HG03135 (cell line): ENCODE results near the gene DAD1.
A peak's percentile ranks its signal among the peaks of the same experiment; 100 is the strongest.
"Not testable (repeated sequence)": the region's sequence is repeated elsewhere in the genome, so short reads cannot be mapped to it uniquely, and the experiment has no call there.

Source experiments
- ATAC-seq: cut with Tn5 transposase; IDR thresholded peaks from one replicate; pipeline ENCODE4 v1.9.1; 2021; ENCODE audit warnings: mild to moderate bottlenecking, moderate library complexity; ENCODE audit not compliant: unreplicated experiment

DAD1 gene

GRCh38 chr14:22589096-22589839, at the start of gene DAD1:
Gene DAD1 (minus strand): TSS chr14:22589224. CDS start chr14:22589157, 67 bp downstream.
- ATAC-seq: peak; percentile 82

DNA sequence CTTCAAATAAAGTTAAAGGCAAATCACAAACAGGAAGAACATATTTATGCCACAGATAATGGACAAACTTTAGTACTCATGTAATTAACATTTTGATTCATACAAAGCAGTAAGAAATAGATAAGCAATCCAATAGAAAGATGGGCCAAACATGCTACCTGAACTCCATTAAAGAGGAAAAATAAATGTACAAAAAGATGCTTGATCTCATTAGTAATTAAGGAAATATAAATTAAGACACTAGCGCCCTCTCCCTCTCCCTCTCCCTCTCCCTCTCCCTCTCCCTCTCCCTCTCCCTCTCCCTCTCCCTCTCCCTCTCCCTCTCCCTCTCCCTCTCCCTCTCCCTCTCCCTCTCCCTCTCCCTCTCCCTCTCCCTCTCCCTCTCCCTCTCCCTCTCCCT, 47.0 kb upstream of the DAD1 start:
- not testable (repeated sequence) for ATAC-seq

DNA sequence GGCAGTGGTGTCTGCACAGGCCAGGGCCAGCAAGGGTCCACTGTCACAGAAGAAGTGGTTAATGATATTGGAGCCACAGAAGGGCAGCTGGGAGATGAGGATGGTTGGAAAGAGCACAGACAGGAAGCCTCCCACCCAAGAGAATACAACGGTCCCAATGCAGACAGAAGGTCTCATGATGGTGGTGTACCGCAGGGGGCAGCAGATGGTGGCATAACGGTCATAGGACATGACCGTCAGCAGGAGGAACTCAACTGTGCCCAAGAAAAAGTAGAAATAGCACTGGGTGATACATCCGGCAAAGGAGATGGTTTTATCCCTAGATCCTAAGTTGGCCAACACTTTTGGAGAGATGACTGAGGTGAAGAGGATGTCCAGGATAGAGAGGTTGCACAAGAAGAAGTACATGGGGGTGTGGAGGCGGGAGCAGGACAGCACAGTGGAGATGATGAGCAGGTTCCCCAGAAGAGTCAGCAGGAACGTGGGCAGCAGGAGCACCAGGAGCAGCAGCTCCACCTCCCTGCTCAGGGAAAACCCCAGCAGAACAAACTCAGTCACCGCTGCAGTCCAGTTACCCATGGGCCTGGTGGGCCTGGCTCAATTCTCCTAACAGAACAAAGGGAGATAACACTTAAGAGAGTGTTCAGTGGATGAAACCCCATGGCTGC, 45.3 kb upstream of the DAD1 start:
- ATAC-seq: no peak

GRCh38 chr14:22630486-22630885, 41.5 kb upstream of the DAD1 start:
- ATAC-seq: no peak

- ATAC-seq: no peak
Measured at GRCh38 chr14:22630066-22630465, 41.0 kb upstream of the DAD1 start.

DNA sequence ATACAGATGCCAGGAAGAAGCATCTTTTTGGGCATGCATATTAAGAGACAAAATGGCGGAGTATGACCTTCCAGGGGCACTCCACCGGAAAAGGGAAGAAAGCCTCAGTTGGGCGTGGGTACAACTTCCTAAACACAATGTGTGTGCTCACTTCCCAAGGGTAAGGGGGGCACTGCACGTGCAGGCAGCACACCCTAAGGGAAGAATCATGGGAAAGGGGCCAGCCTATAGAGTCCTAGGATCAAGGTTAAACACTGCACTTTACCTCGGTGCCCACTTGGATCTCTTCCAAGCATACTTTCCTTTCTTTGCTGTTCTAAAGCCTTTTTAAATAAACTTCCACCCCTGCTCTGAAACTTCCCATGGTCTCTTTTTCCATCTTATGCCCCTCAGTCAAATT, 40.3 kb upstream of the DAD1 start:
- ATAC-seq: no peak

DNA sequence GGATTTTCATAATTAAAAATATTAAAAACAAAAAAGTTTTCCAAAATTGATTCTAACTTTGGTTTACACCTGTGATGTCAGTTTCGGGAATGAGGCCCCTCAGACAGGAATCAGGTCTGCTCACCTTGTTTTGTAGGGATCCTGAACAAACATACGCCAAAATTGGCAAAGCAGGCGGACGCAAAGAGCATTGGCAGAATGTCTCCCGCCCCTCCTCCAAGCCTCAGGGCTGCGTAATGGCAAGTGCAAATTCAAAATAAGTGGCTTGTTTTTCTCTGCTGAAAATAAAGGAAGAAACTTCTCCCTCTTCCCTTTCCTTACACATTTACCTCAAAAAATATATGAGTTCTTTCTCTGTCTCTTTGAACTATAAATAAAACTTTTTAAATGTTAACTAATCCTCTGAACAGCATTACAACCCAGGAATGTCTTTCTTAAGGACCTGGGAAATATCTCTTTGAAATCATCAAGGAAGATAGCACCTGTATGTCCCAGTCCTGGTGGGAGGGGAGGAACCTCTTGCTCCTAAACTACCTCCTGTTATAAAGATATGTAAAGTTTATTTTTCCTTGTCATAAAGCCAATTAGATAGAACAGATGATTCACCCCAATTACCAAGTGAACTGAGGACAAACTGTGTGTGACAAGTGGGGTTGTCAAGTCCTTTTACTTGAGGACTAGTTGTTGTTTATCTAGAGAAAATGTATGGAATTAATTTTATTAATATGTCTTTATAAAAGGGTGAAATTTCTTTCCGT, 38.7 kb upstream of the DAD1 start:
- no peak for ATAC-seq

DNA sequence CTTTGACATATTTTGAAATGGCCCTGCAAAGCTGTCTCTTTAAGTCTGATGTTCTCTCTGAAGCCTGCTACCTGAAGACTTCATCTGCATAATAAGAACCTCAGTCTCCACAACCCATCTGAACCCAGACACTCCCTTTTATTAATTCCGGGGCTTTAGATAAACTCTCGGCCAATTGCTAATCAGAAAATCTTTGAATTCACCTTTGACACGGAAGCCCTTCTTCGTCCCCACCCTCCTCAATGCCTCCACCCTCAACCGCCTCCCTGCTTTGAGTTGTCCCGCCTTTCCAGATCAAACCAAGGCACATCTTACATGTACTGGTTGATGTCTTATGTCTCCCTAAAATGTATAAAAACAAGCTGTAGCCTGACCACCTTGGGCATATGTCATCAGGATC, 37.6 kb upstream of the DAD1 start:
- ATAC-seq: no peak

DNA sequence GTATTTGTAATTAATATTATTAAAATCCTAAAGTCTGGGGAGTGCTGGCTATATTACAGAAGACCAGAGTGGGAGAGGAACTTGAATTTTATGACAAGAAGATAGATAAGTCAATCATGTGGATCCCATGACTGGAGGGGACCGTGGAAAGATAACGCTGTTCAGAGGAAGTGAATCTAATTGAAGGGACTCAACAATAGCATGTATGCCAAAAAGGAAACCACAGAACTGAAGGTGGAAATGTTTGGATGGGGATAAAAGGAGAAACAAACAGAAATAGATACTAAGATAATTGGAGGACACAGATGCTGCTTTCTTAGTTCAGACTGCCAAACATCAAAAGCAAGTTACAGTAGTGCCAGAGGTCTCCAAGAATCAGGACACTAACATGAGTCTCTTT, 34.0 kb upstream of the DAD1 start:
- no peak for ATAC-seq

DNA sequence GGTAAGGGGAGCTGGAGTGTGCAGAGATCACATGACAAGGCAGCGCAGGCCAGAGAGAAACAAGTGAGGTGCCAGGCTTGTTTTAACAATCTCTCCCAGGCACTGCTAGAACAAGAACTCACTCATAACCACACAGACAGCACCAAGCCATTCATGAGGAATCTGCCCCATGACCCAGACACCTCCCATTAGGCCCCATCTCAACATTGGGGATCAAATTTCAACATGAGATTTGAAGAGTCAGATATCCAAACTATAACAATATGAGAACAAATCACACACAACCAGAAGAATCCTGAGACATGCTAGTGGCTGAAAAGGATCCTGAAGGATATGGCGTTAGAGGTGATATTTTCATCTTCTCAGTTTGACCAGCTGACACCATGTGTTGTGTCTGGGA, 33.2 kb upstream of the DAD1 start:
- ATAC-seq: no peak

DNA sequence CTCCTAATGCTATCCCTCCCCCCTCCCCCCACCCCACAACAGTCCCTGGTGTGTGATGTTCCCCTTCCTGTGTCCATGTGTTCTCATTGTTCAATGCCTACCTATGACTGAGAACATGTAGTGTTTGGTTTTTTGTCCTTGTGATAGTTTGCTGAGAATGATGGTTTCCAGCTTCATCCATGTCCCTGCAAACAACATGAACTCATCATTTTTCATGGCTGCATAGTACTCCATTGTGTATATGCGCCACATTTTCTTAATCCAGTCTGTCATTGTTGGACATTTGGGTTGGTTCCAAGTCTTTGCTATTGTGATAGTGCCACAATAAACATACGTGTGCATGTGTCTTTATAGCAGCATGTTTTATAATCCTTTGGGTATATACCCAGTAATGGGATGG, 26.7 kb upstream of the DAD1 start:
- ATAC-seq: not testable (repeated sequence)

DNA sequence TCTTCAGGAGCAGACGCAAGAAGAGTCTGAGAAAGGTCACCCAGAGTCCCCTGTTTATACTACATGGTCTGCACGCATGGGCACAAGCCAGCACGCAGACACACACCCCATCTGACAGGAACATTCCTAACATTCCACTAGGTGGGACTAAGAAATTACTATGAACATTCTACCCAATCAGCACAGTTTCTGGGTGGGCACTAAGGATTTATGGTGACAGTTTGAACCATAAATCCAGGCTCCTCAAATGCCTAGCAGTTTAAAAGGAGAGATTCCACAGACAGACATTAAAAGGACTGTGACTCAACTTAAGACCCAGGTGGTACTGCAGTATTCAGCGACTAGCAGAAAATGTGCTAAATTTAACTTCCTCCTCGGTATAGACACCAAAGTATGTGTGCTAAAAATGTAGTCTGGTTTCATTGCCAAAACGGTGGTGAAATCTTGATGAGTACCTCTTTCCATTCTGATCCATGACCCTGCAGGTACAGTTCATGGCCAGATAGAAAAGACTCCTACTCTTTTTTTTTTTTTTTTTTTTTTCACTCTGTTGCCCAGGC, 25.3 kb upstream of the DAD1 start:
- no peak for ATAC-seq

- ATAC-seq: no peak
Measured at GRCh38 chr14:22613736-22614239, 24.8 kb upstream of the DAD1 start.

DNA sequence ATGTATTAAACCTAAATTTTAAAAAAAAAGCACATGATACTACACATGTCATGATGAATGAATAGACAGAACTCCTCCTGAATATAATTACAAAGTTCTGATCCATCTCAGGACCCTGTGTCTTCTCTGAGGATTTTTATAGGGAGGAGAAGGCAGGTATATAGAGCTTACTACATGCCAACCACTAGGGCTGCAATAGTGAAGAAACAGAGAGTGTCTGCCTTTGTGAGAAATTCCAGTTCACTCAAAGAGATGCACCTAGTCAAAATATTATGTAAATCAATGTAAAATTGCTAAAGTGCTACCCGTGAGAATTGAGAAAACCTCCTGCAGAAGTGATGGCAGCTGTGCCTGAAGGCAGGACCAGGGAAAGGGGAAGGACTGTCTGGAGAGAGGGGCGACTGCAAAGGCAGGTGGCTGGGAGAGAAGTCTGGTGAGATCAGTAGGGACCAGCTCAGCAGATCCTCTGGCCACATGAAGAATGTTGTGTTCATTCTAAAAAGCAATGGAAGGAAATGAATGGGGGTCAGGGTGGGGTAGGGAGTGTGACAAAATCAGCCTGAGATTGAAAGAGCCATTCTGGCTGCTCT, 24.2 kb upstream of the DAD1 start:
- ATAC-seq: no peak

GRCh38 chr14:22610931-22611330, 21.9 kb upstream of the DAD1 start:
- no peak for ATAC-seq

DNA sequence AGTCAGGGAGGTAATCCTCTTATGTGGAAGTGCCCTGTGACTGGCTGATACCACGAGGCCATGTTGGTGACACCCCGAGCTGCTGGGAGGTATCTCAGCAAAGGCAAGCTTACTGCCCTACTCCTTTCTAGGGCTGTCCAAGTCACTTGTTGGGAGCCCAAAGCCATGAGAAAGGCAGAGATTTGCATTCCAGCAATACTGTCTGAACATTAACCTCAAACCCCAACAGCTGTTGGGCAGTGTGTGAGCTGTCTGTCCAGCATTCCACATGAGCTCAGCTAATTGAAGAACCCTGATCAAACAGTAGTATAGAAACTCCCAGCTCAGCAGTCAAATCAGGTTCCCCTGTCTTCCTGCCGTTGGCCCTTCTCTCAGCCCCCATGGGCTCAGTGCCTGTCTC, 18.3 kb upstream of the DAD1 start:
- no peak for ATAC-seq

GRCh38 chr14:22606380-22606779, 17.4 kb upstream of the DAD1 start:
- ATAC-seq: no peak

DNA sequence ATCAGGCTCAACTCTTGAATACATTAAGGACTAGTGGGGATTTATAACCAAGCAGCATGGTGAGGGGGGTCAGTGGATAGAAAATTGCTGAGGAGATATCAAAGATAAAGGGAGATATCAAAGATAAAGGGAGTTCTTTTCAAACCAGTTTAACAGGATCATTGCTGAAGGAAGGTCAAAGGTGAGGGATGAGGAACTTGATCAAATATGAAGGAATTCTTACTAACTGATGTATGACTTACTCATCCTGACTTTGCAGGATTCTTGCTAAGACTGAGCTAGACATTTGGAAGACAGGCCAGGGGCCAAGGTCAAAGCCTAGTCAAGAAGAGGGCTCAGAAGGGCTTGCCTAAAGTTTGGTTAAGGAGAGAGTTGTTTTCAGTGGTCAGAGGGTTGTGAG, 13.8 kb upstream of the DAD1 start:
- ATAC-seq: no peak

GRCh38 chr14:22601996-22602395, 13.0 kb upstream of the DAD1 start:
- no peak for ATAC-seq

GRCh38 chr14:22601456-22601855, 12.4 kb upstream of the DAD1 start:
- ATAC-seq: no peak

DNA sequence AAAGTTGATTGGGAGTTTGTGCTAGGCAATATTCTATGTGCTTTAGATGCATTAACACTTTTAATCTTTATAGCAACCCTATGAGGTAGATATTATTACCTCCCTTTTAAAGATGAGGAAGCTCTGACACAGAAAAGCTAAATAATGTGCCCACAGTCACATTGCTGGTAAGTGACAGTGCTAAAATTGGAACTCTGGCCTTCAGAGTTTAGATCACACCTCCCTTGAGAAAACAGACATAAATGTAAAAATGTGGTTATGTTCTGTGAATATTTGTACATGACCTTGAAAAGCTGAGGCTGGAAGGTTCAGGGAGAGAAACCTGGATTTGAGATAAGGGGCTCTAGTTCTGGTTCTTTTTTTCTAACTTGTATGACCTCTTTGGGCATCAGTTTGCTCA, 11.0 kb upstream of the DAD1 start:
- no peak for ATAC-seq
